H1 (cell line): ENCODE results near the gene TRIM52.

Experiments used
- CEBPB ChIP-seq: IDR thresholded peaks from 2 replicates; pipeline ENCODE4 v1.6.1; 2012; ENCODE audit warnings: low read depth, low read length
- CTBP2 ChIP-seq: IDR thresholded peaks from 2 replicates; pipeline ENCODE4 v1.7.0; 2011; ENCODE audit warnings: borderline replicate concordance, mild to moderate bottlenecking, moderate library complexity, mixed read lengths, low read length; ENCODE audit not compliant: insufficient read depth, insufficient read length
- CTCF ChIP-seq, 3 experiments: IDR thresholded peaks; 1 replicate in 2 of 3; 2 replicates in 1 of 3; pipeline versions ENCODE4 v1.5.1 to v1.6.1; 2011; ENCODE audit warnings: low read length in 3 of 3, mild to moderate bottlenecking in 3 of 3, inconsistent platforms in 2 of 3, low read depth in 1 of 3, moderate library complexity in 1 of 3; ENCODE audit not compliant: insufficient read depth in 1 of 3; ENCODE audit errors: control extremely low read depth in 1 of 3
- EZH2 ChIP-seq: fragments of 200-600 bp; sonication (generic); IDR thresholded peaks from 2 replicates; pipeline ENCODE4 v1.7.1; 2012; ENCODE audit warnings: low read depth, mild to moderate bottlenecking, moderate library complexity, low read length, inconsistent platforms; ENCODE audit not compliant: severe bottlenecking
- FOSL1 ChIP-seq: IDR thresholded peaks from 2 replicates; pipeline ENCODE4 v1.6.1; 2011; ENCODE audit warnings: mild to moderate bottlenecking, low read depth, low read length, moderate library complexity; ENCODE audit not compliant: insufficient read depth
- TAF1 ChIP-seq: IDR thresholded peaks from 2 replicates; pipeline ENCODE4 v1.6.1; 2011; ENCODE audit warnings: mild to moderate bottlenecking, low read depth, low read length
- TF ChIP-seq, protein P1 (sequence below): IDR thresholded peaks from 2 replicates; pipeline ENCODE4 v1.6.1; 2011; ENCODE audit warnings: low read depth, mild to moderate bottlenecking, low read length; ENCODE audit not compliant: insufficient read depth

DNA sequence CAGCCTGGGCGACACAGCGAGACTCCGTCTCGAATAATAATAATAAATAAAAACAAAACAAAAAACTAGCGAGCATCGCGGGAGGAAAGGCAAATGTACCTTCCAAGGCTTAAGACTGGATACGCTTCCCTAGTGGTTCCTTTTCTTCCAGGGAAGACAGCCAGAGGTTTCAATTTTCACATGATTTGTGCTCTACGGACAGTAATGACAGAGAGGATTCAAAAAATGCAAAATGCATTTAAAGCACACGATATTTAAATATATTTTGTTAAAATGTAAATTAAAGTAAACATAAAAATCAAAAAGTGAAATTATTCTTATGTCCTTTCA, 42.2 kb downstream of the TRIM52 start:
- no peak for TF ChIP-seq FOSL1
- no peak for TF ChIP-seq TAF1
- no peak for TF ChIP-seq EZH2
- TF ChIP-seq, protein P1, sequence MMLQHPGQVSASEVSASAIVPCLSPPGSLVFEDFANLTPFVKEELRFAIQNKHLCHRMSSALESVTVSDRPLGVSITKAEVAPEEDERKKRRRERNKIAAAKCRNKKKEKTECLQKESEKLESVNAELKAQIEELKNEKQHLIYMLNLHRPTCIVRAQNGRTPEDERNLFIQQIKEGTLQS: no peak
- TF ChIP-seq CTBP2: no peak
- no peak for TF ChIP-seq CEBPB
- TF ChIP-seq CTCF (IDR thresholded peaks at IDR 0.05; ENCODE audit: control extremely low read depth in 1 of 3, insufficient read depth in 1 of 3, low read depth in 1 of 3, low read length in 3 of 3): no peak
